HepG2 (cell line): ENCODE measurements around the gene SCUBE1. TPM values are rescaled to one million over a fixed set of nuclear protein-coding genes. Genes with fewer than 3 reads are reported as not detected.

Experiments
- ATM ChIP-seq: fragments of 450-650 bp; IDR thresholded peaks from 2 replicates; pipeline ENCODE4 v1.7.1; 2017; ENCODE audit warnings: mild to moderate bottlenecking, borderline replicate concordance
- CENPT ChIP-seq: sonication (generic); formaldehyde crosslinking; IDR thresholded peaks from 2 replicates; pipeline ENCODE4 v1.8.0; 2022; ENCODE audit warnings: low read depth, mild to moderate bottlenecking, moderate library complexity, missing genetic modification reagents
- FLYWCH1 ChIP-seq: sonication (generic); formaldehyde crosslinking; IDR thresholded peaks from 2 replicates; pipeline ENCODE4 v1.8.1; 2023; ENCODE audit warnings: mild to moderate bottlenecking, missing genetic modification reagents
- POGZ ChIP-seq: sonication (generic); formaldehyde crosslinking; IDR thresholded peaks from 2 replicates; pipeline ENCODE4 v1.4.0; 2020; ENCODE audit warnings: mild to moderate bottlenecking, missing genetic modification reagents
- SRY ChIP-seq: sonication (generic); formaldehyde crosslinking; IDR thresholded peaks from 2 replicates; pipeline ENCODE4 v1.8.0; 2022; ENCODE audit warnings: mild to moderate bottlenecking, missing genetic modification reagents
- ZFP90 ChIP-seq: sonication (generic); formaldehyde crosslinking; IDR thresholded peaks from 2 replicates; pipeline ENCODE4 v1.8.0; 2022; ENCODE audit warnings: missing genetic modification reagents, mild to moderate bottlenecking, inconsistent platforms, borderline replicate concordance
- ZNF263 ChIP-seq: sonication (generic); formaldehyde crosslinking; IDR thresholded peaks from 2 replicates; pipeline ENCODE4 v1.4.0; 2020; ENCODE audit warnings: missing genetic modification reagents
- ZNF484 ChIP-seq: sonication (generic); formaldehyde crosslinking; IDR thresholded peaks from 2 replicates; pipeline ENCODE4 v1.5.1; 2020; ENCODE audit warnings: mild to moderate bottlenecking, low read depth, missing genetic modification reagents, borderline replicate concordance
- ZNF839 ChIP-seq: sonication (generic); formaldehyde crosslinking; IDR thresholded peaks from 2 replicates; pipeline ENCODE4 v1.4.0; 2020; ENCODE audit warnings: missing genetic modification reagents, mild to moderate bottlenecking, borderline replicate concordance
- ZSCAN20 ChIP-seq: sonication (generic); formaldehyde crosslinking; IDR thresholded peaks from 2 replicates; pipeline ENCODE4 v1.4.0; 2020; ENCODE audit warnings: missing genetic modification reagents, mild to moderate bottlenecking, borderline replicate concordance
- polyA plus RNA-seq, 8 experiments: library from polyadenylated mRNA; depleted of rRNA in 3 of 8; stranded (reverse) in 7 of 8; unstranded in 1 of 8; fragments of >200 nt; fragmentation: Illumina TruSeq in 4 of 8; extraction: Trizol in 4 of 8; gene quantifications; 2 replicates each; pipeline versions ENCODE4 v1.2.1 to v1.2.3, GENCODE V29; 2011 to 2016; ENCODE audit warnings: low read depth in 4 of 8, missing spikeins in 1 of 8, mixed read lengths in 1 of 8; ENCODE audit not compliant: insufficient read depth in 1 of 8
- total RNA-seq, 5 experiments: library from RNA; depleted of rRNA; stranded (reverse); fragments of >200 nt; fragmentation: Illumina TruSeq; extraction: Trizol; gene quantifications; 2 replicates each; pipeline ENCODE4 v1.2.3, GENCODE V29; 2016; ENCODE audit warnings: low read depth in 1 of 5
- TF ChIP-seq, protein P1 (sequence below), 2 experiments: sonication (generic) in 1 of 2; formaldehyde crosslinking in 1 of 2; IDR thresholded peaks; 2 replicates each; pipeline versions ENCODE4 v1.5.1 to v1.6.1; 2011 to 2020; ENCODE audit warnings: borderline replicate concordance in 1 of 2, low read depth in 1 of 2, low read length in 1 of 2, mild to moderate bottlenecking in 1 of 2, missing genetic modification reagents in 1 of 2, moderate library complexity in 1 of 2
- TF ChIP-seq, protein P2 (sequence below): sonication (generic); formaldehyde crosslinking; IDR thresholded peaks from 2 replicates; pipeline ENCODE4 v1.8.0; 2022; ENCODE audit warnings: missing genetic modification reagents, low read depth, mild to moderate bottlenecking, borderline replicate concordance
- TF ChIP-seq, protein P3 (sequence below): sonication (generic); formaldehyde crosslinking; IDR thresholded peaks from 2 replicates; pipeline ENCODE4 v1.9.0; 2022; ENCODE audit warnings: low read depth, missing genetic modification reagents
- TF ChIP-seq, protein P4 (sequence below): IDR thresholded peaks from 2 replicates; pipeline ENCODE4 v1.6.1; 2018; ENCODE audit warnings: missing genetic modification reagents, mild to moderate bottlenecking, missing compliant biosample characterization
- TF ChIP-seq, protein P5 (sequence below): sonication (generic); formaldehyde crosslinking; IDR thresholded peaks from 2 replicates; pipeline ENCODE4 v1.4.0; 2020; ENCODE audit warnings: missing genetic modification reagents, mild to moderate bottlenecking, borderline replicate concordance
- TF ChIP-seq, protein P6 (sequence below): sonication (generic); formaldehyde crosslinking; IDR thresholded peaks from 2 replicates; pipeline ENCODE4 v1.4.0; 2020; ENCODE audit warnings: missing genetic modification reagents
- TF ChIP-seq, protein P7 (sequence below): sonication (generic); formaldehyde crosslinking; IDR thresholded peaks from 2 replicates; pipeline ENCODE4 v1.5.1; 2020; ENCODE audit warnings: missing genetic modification reagents, mild to moderate bottlenecking, borderline replicate concordance

Gene SCUBE1
- total and polyA plus RNA-seq, 2 of the 13 experiments (the other 11 are each of a cell fraction or from before 2014, with no cell fraction given), result under 0.01 to 0.05 TPM

DNA sequence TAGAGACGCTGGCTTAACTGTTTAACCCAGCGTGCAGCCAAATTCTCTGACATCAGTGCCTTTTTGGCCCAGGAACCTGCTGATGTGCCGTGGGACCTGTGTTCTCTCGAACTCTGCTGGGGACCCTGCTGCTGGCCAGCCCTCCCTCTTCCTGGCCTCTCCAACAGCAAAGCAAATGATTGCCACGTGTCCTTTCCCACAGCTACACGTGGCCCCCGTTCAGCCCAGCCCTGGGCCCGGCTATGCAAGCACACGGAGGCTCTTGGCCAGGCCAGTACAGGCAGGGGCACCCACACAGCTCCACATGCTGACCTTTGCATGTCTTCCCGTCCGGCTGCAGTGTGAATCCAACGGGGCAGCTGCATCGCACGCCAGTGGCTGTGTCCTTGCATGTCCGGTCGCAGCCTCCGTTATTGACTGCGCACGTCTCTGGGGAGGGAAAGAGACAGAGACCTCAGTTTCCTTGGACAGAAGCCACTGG lies 104.6 kb downstream of the SCUBE1 start (continued):
- no peak for TF ChIP-seq ZNF839 (CRISPR knock-in tag)
- TF ChIP-seq ZFP90 (CRISPR knock-in tag), result no peak
- TF ChIP-seq POGZ (CRISPR knock-in tag), result no peak
- TF ChIP-seq, protein P1, sequence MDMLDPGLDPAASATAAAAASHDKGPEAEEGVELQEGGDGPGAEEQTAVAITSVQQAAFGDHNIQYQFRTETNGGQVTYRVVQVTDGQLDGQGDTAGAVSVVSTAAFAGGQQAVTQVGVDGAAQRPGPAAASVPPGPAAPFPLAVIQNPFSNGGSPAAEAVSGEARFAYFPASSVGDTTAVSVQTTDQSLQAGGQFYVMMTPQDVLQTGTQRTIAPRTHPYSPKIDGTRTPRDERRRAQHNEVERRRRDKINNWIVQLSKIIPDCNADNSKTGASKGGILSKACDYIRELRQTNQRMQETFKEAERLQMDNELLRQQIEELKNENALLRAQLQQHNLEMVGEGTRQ (IDR thresholded peaks at IDR 0.05; ENCODE audit: low read depth, low read length), result no peak
- TF ChIP-seq, protein P1 (CRISPR knock-in tag; IDR thresholded peaks at IDR 0.05; ENCODE audit: borderline replicate concordance), result no peak
- TF ChIP-seq, protein P2, sequence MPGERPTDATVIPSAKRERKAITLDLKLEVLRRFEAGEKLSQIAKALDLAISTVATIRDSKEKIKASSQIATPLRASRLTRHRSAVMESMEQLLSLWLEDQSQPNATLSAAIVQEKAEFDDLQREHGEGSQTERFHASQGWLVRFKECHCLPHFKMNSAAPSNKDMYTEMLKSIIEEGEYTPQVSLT, result no peak
- TF ChIP-seq, protein P3, sequence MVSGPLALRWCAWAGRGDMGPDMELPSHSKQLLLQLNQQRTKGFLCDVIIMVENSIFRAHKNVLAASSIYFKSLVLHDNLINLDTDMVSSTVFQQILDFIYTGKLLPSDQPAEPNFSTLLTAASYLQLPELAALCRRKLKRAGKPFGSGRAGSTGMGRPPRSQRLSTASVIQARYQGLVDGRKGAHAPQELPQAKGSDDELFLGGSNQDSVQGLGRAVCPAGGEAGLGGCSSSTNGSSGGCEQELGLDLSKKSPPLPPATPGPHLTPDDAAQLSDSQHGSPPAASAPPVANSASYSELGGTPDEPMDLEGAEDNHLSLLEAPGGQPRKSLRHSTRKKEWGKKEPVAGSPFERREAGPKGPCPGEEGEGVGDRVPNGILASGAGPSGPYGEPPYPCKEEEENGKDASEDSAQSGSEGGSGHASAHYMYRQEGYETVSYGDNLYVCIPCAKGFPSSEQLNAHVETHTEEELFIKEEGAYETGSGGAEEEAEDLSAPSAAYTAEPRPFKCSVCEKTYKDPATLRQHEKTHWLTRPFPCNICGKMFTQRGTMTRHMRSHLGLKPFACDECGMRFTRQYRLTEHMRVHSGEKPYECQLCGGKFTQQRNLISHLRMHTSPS (CRISPR knock-in tag), result no peak
- TF ChIP-seq, protein P4, sequence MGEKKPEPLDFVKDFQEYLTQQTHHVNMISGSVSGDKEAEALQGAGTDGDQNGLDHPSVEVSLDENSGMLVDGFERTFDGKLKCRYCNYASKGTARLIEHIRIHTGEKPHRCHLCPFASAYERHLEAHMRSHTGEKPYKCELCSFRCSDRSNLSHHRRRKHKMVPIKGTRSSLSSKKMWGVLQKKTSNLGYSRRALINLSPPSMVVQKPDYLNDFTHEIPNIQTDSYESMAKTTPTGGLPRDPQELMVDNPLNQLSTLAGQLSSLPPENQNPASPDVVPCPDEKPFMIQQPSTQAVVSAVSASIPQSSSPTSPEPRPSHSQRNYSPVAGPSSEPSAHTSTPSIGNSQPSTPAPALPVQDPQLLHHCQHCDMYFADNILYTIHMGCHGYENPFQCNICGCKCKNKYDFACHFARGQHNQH, result no peak
- TF ChIP-seq ATM, result no peak
- no peak for TF ChIP-seq SRY (CRISPR knock-in tag)
- no peak for TF ChIP-seq CENPT (CRISPR knock-in tag)
- TF ChIP-seq ZNF263, result no peak
- TF ChIP-seq FLYWCH1, result no peak
- no peak for TF ChIP-seq ZNF484
- TF ChIP-seq ZSCAN20 (CRISPR knock-in tag), result no peak
- TF ChIP-seq, protein P5, sequence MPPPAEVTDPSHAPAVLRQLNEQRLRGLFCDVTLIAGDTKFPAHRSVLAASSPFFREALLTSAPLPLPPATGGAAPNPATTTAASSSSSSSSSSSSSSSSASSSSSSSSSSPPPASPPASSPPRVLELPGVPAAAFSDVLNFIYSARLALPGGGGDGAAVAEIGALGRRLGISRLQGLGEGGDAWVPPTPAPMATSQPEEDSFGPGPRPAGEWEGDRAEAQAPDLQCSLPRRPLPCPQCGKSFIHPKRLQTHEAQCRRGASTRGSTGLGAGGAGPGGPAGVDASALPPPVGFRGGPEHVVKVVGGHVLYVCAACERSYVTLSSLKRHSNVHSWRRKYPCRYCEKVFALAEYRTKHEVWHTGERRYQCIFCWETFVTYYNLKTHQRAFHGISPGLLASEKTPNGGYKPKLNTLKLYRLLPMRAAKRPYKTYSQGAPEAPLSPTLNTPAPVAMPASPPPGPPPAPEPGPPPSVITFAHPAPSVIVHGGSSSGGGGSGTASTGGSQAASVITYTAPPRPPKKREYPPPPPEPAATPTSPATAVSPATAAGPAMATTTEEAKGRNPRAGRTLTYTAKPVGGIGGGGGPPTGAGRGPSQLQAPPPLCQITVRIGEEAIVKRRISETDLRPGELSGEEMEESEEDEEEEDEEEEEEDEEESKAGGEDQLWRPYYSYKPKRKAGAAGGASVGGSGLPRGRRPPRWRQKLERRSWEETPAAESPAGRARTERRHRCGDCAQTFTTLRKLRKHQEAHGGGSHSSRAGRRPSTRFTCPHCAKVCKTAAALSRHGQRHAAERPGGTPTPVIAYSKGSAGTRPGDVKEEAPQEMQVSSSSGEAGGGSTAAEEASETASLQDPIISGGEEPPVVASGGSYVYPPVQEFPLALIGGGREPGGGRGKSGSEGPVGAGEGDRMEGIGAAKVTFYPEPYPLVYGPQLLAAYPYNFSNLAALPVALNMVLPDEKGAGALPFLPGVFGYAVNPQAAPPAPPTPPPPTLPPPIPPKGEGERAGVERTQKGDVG (CRISPR knock-in tag), result no peak
- TF ChIP-seq, protein P6, sequence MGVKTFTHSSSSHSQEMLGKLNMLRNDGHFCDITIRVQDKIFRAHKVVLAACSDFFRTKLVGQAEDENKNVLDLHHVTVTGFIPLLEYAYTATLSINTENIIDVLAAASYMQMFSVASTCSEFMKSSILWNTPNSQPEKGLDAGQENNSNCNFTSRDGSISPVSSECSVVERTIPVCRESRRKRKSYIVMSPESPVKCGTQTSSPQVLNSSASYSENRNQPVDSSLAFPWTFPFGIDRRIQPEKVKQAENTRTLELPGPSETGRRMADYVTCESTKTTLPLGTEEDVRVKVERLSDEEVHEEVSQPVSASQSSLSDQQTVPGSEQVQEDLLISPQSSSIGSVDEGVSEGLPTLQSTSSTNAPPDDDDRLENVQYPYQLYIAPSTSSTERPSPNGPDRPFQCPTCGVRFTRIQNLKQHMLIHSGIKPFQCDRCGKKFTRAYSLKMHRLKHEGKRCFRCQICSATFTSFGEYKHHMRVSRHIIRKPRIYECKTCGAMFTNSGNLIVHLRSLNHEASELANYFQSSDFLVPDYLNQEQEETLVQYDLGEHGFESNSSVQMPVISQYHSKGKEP (CRISPR knock-in tag), result no peak
- TF ChIP-seq, protein P7, sequence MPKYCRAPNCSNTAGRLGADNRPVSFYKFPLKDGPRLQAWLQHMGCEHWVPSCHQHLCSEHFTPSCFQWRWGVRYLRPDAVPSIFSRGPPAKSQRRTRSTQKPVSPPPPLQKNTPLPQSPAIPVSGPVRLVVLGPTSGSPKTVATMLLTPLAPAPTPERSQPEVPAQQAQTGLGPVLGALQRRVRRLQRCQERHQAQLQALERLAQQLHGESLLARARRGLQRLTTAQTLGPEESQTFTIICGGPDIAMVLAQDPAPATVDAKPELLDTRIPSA (CRISPR knock-in tag), result no peak
